Measurements from ENCODE around the gene LRPAP1.

- TF ChIP-seq POLR2AphosphoS5 (IDR thresholded peaks at IDR 0.05) (no peak), POLR2A (IDR thresholded peaks at IDR 0.05) (no peak)
Observed at GRCh38 chr4:3563403-3563802, 31.2 kb upstream of the LRPAP1 start.

All from prostate gland (tissue), 1 donor.